ENCODE measurements around the gene DUSP12.

Gene DUSP12

GRCh38 chr1:161728376-161729226, 21.0 kb upstream of the DUSP12 start:
- no peak for TF ChIP-seq POLR2AphosphoS5 (IDR thresholded peaks at IDR 0.05; ENCODE audit: low read depth, low read length)
- no peak for TF ChIP-seq SIN3A (IDR thresholded peaks at IDR 0.05; ENCODE audit: borderline replicate concordance, insufficient read depth, low read length)
- TF ChIP-seq REST (IDR thresholded peaks at IDR 0.05; ENCODE audit: insufficient read depth in 1 of 2, low read depth in 2 of 2, low read length in 2 of 2) = no peak
- TF ChIP-seq TAF1 (IDR thresholded peaks at IDR 0.05; ENCODE audit: borderline replicate concordance, insufficient read depth, low read length) = no peak
- no peak for TF ChIP-seq FOXP2 (optimal IDR thresholded peaks at IDR 0.05; ENCODE audit: borderline replicate concordance, extremely low read depth, extremely low read length, insufficient read depth)

GRCh38 chr1:161730050-161730564, 19.5 kb upstream of the DUSP12 start:
- TF ChIP-seq POLR2AphosphoS5 (IDR thresholded peaks at IDR 0.05; ENCODE audit: low read depth, low read length) = no peak
- no peak for TF ChIP-seq SIN3A (IDR thresholded peaks at IDR 0.05; ENCODE audit: borderline replicate concordance, insufficient read depth, low read length)
- TF ChIP-seq REST (IDR thresholded peaks at IDR 0.05; ENCODE audit: insufficient read depth in 1 of 2, low read depth in 2 of 2, low read length in 2 of 2) = no peak
- no peak for TF ChIP-seq TAF1 (IDR thresholded peaks at IDR 0.05; ENCODE audit: borderline replicate concordance, insufficient read depth, low read length)
- TF ChIP-seq FOXP2 (optimal IDR thresholded peaks at IDR 0.05; ENCODE audit: borderline replicate concordance, extremely low read depth, extremely low read length, insufficient read depth) = no peak

- no peak for TF ChIP-seq SIN3A (IDR thresholded peaks at IDR 0.05; ENCODE audit: borderline replicate concordance, insufficient read depth, low read length)
- no peak for TF ChIP-seq TAF1 (IDR thresholded peaks at IDR 0.05; ENCODE audit: borderline replicate concordance, insufficient read depth, low read length)
- no peak for TF ChIP-seq REST (IDR thresholded peaks at IDR 0.05; ENCODE audit: insufficient read depth in 1 of 2, low read depth in 2 of 2, low read length in 2 of 2)
- TF ChIP-seq POLR2AphosphoS5 (IDR thresholded peaks at IDR 0.05; ENCODE audit: low read depth, low read length) = no peak
These were observed 18.3 kb upstream of the DUSP12 start for GRCh38 chr1:161731241-161731640.

DNA sequence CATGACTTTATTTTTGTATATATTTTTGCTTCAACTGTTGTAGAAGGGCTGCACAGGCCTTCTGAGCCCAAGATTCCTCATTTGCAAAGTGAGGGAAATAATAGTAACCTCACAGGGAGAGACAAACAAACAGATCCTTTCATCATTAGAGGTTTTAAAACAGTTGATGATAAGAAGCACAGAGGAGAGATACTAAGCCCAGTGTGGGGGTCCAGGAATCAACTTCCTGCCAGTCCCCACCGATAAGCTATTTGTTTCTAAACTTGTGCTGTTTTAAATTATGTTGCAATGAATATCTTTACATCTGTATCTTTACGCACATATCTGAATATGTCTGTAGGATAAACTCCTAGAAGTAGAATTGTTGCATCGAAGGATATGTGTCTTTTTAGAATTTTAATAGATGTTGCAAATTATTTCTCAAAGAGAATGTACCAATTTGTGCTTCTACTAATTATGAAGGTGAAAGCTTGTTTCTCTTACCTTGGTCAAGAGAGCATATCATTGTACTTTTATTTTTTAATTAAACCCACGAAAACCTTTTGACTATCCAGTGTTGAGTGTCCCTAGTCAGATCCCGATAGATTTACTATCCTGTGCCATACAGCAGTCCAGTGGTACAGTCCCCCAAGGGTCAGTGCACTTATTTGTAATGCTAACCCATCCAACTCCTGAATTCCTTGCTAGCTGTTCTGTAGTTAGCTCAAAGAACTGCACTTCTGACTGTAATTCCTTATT, 17.4 kb upstream of the DUSP12 start:
- TF ChIP-seq SIN3A (IDR thresholded peaks at IDR 0.05; ENCODE audit: borderline replicate concordance, insufficient read depth, low read length) (no peak), REST (IDR thresholded peaks at IDR 0.05; ENCODE audit: insufficient read depth in 1 of 2, low read depth in 2 of 2, low read length in 2 of 2) (no peak), FOXP2 (optimal IDR thresholded peaks at IDR 0.05; ENCODE audit: borderline replicate concordance, extremely low read depth, extremely low read length, insufficient read depth) (no peak), POLR2AphosphoS5 (IDR thresholded peaks at IDR 0.05; ENCODE audit: low read depth, low read length) (no peak), TAF1 (IDR thresholded peaks at IDR 0.05; ENCODE audit: borderline replicate concordance, insufficient read depth, low read length) (no peak)

Measured in PFSK-1 (cell line).